ENCODE data around the gene CFAP46.

The CFAP46 gene

GRCh38 chr10:132973903-132974241 is 31.5 kb upstream of the CFAP46 start:
- TF ChIP-seq TAF1 (IDR thresholded peaks at IDR 0.05; ENCODE audit: borderline replicate concordance, insufficient read depth, low read length) (no peak), SIN3A (IDR thresholded peaks at IDR 0.05; ENCODE audit: borderline replicate concordance, insufficient read depth, low read length) (no peak), POLR2AphosphoS5 (IDR thresholded peaks at IDR 0.05; ENCODE audit: low read depth, low read length) (no peak), FOXP2 (optimal IDR thresholded peaks at IDR 0.05; ENCODE audit: borderline replicate concordance, extremely low read depth, extremely low read length, insufficient read depth) (no peak)
- TF ChIP-seq, protein P1, sequence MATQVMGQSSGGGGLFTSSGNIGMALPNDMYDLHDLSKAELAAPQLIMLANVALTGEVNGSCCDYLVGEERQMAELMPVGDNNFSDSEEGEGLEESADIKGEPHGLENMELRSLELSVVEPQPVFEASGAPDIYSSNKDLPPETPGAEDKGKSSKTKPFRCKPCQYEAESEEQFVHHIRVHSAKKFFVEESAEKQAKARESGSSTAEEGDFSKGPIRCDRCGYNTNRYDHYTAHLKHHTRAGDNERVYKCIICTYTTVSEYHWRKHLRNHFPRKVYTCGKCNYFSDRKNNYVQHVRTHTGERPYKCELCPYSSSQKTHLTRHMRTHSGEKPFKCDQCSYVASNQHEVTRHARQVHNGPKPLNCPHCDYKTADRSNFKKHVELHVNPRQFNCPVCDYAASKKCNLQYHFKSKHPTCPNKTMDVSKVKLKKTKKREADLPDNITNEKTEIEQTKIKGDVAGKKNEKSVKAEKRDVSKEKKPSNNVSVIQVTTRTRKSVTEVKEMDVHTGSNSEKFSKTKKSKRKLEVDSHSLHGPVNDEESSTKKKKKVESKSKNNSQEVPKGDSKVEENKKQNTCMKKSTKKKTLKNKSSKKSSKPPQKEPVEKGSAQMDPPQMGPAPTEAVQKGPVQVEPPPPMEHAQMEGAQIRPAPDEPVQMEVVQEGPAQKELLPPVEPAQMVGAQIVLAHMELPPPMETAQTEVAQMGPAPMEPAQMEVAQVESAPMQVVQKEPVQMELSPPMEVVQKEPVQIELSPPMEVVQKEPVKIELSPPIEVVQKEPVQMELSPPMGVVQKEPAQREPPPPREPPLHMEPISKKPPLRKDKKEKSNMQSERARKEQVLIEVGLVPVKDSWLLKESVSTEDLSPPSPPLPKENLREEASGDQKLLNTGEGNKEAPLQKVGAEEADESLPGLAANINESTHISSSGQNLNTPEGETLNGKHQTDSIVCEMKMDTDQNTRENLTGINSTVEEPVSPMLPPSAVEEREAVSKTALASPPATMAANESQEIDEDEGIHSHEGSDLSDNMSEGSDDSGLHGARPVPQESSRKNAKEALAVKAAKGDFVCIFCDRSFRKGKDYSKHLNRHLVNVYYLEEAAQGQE (IDR thresholded peaks at IDR 0.05; ENCODE audit: insufficient read depth in 1 of 2, low read depth in 2 of 2, low read length in 2 of 2): no peak

GRCh38 chr10:132972986-132973902 is 30.9 kb upstream of the CFAP46 start:
- no peak for TF ChIP-seq SIN3A (IDR thresholded peaks at IDR 0.05; ENCODE audit: borderline replicate concordance, insufficient read depth, low read length)
- no peak for TF ChIP-seq FOXP2 (optimal IDR thresholded peaks at IDR 0.05; ENCODE audit: borderline replicate concordance, extremely low read depth, extremely low read length, insufficient read depth)
- no peak for TF ChIP-seq POLR2AphosphoS5 (IDR thresholded peaks at IDR 0.05; ENCODE audit: low read depth, low read length)
- no peak for TF ChIP-seq TAF1 (IDR thresholded peaks at IDR 0.05; ENCODE audit: borderline replicate concordance, insufficient read depth, low read length)
- TF ChIP-seq, protein P1 (IDR thresholded peaks at IDR 0.05; ENCODE audit: insufficient read depth in 1 of 2, low read depth in 2 of 2, low read length in 2 of 2): no peak

DNA sequence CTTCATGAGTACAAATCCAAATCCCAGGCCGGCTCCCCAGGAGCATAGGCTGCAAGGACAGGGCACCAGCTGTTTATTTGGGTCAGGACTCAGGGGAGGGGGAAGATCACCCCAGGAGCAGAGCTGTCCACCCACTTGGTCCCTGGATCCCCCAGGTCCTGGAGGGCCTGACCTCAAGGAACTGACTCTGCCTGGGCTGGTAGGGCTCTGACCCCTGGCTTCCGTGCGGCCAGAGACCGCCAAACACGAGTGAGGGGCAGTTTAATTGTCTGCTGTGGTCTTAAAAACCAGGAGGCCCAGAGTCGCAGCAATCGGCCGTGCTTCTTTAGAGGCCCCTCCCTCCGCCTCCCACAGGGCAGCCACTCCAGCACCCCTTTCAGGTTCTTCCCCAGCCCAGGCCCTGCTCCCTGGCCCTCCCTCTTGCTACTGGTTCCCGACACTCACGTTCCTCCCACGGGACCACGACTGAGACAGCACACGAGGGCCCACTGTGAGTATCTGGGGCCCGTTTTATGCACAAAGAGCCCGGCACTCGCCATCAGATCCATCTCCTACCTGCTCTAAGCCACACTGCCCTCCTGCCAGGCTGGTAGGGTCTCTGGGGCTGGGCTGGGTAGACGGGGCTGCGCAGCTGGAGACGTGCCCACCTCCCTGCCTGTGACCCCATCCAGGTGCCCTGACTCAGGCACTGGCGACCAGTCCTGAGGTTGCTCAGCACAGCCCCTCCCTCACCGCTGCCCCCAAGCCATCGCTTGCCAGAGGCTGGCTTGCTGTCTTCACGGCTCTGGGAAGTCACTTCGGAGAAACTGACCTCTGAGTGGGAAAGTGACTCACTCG is 30.0 kb upstream of the CFAP46 start:
- TF ChIP-seq FOXP2 (optimal IDR thresholded peaks at IDR 0.05; ENCODE audit: borderline replicate concordance, extremely low read depth, extremely low read length, insufficient read depth): no peak
- TF ChIP-seq, protein P1 (IDR thresholded peaks at IDR 0.05; ENCODE audit: insufficient read depth in 1 of 2, low read depth in 2 of 2, low read length in 2 of 2): no peak
- no peak for TF ChIP-seq SIN3A (IDR thresholded peaks at IDR 0.05; ENCODE audit: borderline replicate concordance, insufficient read depth, low read length)
- TF ChIP-seq POLR2AphosphoS5 (IDR thresholded peaks at IDR 0.05; ENCODE audit: low read depth, low read length): no peak
- TF ChIP-seq TAF1 (IDR thresholded peaks at IDR 0.05; ENCODE audit: borderline replicate concordance, insufficient read depth, low read length): no peak

- TF ChIP-seq POLR2AphosphoS5 (IDR thresholded peaks at IDR 0.05; ENCODE audit: low read depth, low read length) (no peak), FOXP2 (optimal IDR thresholded peaks at IDR 0.05; ENCODE audit: borderline replicate concordance, extremely low read depth, extremely low read length, insufficient read depth) (no peak), SIN3A (IDR thresholded peaks at IDR 0.05; ENCODE audit: borderline replicate concordance, insufficient read depth, low read length) (no peak), TAF1 (IDR thresholded peaks at IDR 0.05; ENCODE audit: borderline replicate concordance, insufficient read depth, low read length) (no peak)
- TF ChIP-seq, protein P1 (IDR thresholded peaks at IDR 0.05; ENCODE audit: insufficient read depth in 1 of 2, low read depth in 2 of 2, low read length in 2 of 2): no peak
These were observed 29.2 kb upstream of the CFAP46 start for GRCh38 chr10:132971448-132972148.
